HEK293 (cell line): ENCODE measurements around the gene HNRNPH2.
A peak's percentile ranks its signal among the peaks of the same experiment; 100 is the strongest.

Experiments used
- CTCF ChIA-PET: fragments of 350-600 bp; formaldehyde crosslinking; extraction: SDS; loops from one replicate; lab custom pipeline; 2021; ENCODE audit warnings: antibody characterized with exemption; lab: Yijun Ruan, JAX
- POLR2A ChIA-PET: fragments of 300-600 bp; formaldehyde crosslinking; extraction: SDS; loops from one replicate; lab custom pipeline; 2020; ENCODE audit warnings: antibody characterized with exemption, inconsistent platforms; lab: Yijun Ruan, JAX
- H3K27ac ChIP-seq: fragments of 200-500 bp; sonication (Bioruptor generic); 2 replicates; pipeline ENCODE4 v1.5.1; 2014; ENCODE audit warnings: low read depth, low read length, control low read depth, inconsistent platforms; ENCODE audit errors: extremely low read depth
- H3K36me3 ChIP-seq, 2 experiments: fragments of 200-500 bp in 1 of 2; sonication (Bioruptor generic) in 1 of 2; 1 replicate in 1 of 2; 2 replicates in 1 of 2; pipeline ENCODE4 v1.5.1; 2014 to 2017; ENCODE audit warnings: inconsistent platforms in 2 of 2, low read length in 2 of 2; ENCODE audit not compliant: control insufficient read depth in 2 of 2, insufficient read depth in 1 of 2
- H3K4me1 ChIP-seq: fragments of 200-500 bp; sonication (Bioruptor generic); 2 replicates; pipeline ENCODE4 v1.5.1; 2014; ENCODE audit warnings: mild to moderate bottlenecking, low read length, inconsistent platforms; ENCODE audit not compliant: control insufficient read depth, insufficient read depth
- H3K4me3 ChIP-seq: 2 replicates; pipeline ENCODE4 v1.5.1; 2011; ENCODE audit warnings: low read depth, mild to moderate bottlenecking, control low read depth, low read length, moderate library complexity
- H3K9me3 ChIP-seq: fragments of 200-500 bp; sonication (Bioruptor generic); 2 replicates; pipeline ENCODE4 v1.5.1; 2014; ENCODE audit warnings: low read depth, low read length, inconsistent platforms; ENCODE audit not compliant: control insufficient read depth, insufficient read depth
- BCL11A ChIP-seq: fragments of 450-650 bp; formaldehyde crosslinking; IDR thresholded peaks from 2 replicates; pipeline ENCODE4 v1.5.1; 2016; ENCODE audit warnings: low read depth, missing biosample characterization, missing genetic modification characterization
- CTCF ChIP-seq: fragments of 450-650 bp; formaldehyde crosslinking; IDR thresholded peaks from 2 replicates; pipeline ENCODE4 v1.5.1; 2016; ENCODE audit warnings: missing biosample characterization, missing genetic modification characterization
- KLF17 ChIP-seq: fragments of 450-650 bp; formaldehyde crosslinking; IDR thresholded peaks from 2 replicates; pipeline ENCODE4 v1.5.1; 2016; ENCODE audit warnings: missing biosample characterization, missing genetic modification characterization
- MEIS1 ChIP-seq: sonication (generic); formaldehyde crosslinking; IDR thresholded peaks from 2 replicates; pipeline ENCODE4 v1.8.1; 2022; ENCODE audit warnings: missing genetic modification reagents, mild to moderate bottlenecking, borderline replicate concordance
- OSR2 ChIP-seq: fragments of 450-650 bp; formaldehyde crosslinking; IDR thresholded peaks from 2 replicates; pipeline ENCODE4 v1.5.1; 2016; ENCODE audit warnings: missing biosample characterization, missing genetic modification characterization
- REST ChIP-seq: fragments of 450-650 bp; formaldehyde crosslinking; IDR thresholded peaks from 2 replicates; pipeline ENCODE4 v1.5.1; 2016; ENCODE audit warnings: missing biosample characterization, missing genetic modification characterization
- TRIM28 ChIP-seq: IDR thresholded peaks from 2 replicates; pipeline ENCODE4 v1.6.1; 2011; ENCODE audit warnings: low read length, control low read depth, borderline replicate concordance
- ZBTB44 ChIP-seq: fragments of 450-650 bp; IDR thresholded peaks from 2 replicates; pipeline ENCODE4 v1.5.1; 2018; ENCODE audit warnings: missing biosample characterization, mild to moderate bottlenecking, missing genetic modification characterization
- ZBTB6 ChIP-seq: fragments of 450-650 bp; formaldehyde crosslinking; IDR thresholded peaks from 2 replicates; pipeline ENCODE4 v1.5.1; 2017; ENCODE audit warnings: missing biosample characterization, missing genetic modification characterization
- ZNF140 ChIP-seq: fragments of 450-650 bp; formaldehyde crosslinking; IDR thresholded peaks from 2 replicates; pipeline ENCODE4 v1.5.1; 2016; ENCODE audit warnings: missing biosample characterization, missing genetic modification characterization
- ZNF16 ChIP-seq: fragments of 450-650 bp; formaldehyde crosslinking; IDR thresholded peaks from 2 replicates; pipeline ENCODE4 v1.5.1; 2016; ENCODE audit warnings: low read depth, missing biosample characterization, missing genetic modification characterization
- ZNF18 ChIP-seq: fragments of 450-650 bp; formaldehyde crosslinking; IDR thresholded peaks from 2 replicates; pipeline ENCODE4 v1.5.1; 2016; ENCODE audit warnings: missing biosample characterization, missing genetic modification characterization
- ZNF202 ChIP-seq: fragments of 450-650 bp; formaldehyde crosslinking; IDR thresholded peaks from 2 replicates; pipeline ENCODE4 v1.5.1; 2016; ENCODE audit warnings: missing biosample characterization, missing genetic modification characterization, borderline replicate concordance
- ZNF416 ChIP-seq: fragments of 450-650 bp; formaldehyde crosslinking; IDR thresholded peaks from 2 replicates; pipeline ENCODE4 v1.5.1; 2016; ENCODE audit warnings: missing biosample characterization, missing genetic modification characterization
- ZNF488 ChIP-seq: fragments of 450-650 bp; formaldehyde crosslinking; IDR thresholded peaks from 2 replicates; pipeline ENCODE4 v1.5.1; 2016; ENCODE audit warnings: missing biosample characterization, missing genetic modification characterization
- ZNF521 ChIP-seq: fragments of 450-650 bp; formaldehyde crosslinking; IDR thresholded peaks from 2 replicates; pipeline ENCODE4 v1.5.1; 2017; ENCODE audit warnings: missing biosample characterization, mild to moderate bottlenecking, missing genetic modification characterization
- ZNF561 ChIP-seq: fragments of 450-650 bp; IDR thresholded peaks from 2 replicates; pipeline ENCODE4 v1.5.1; 2018; ENCODE audit warnings: missing biosample characterization, missing genetic modification characterization, borderline replicate concordance
- ZNF571 ChIP-seq: fragments of 450-650 bp; formaldehyde crosslinking; IDR thresholded peaks from 2 replicates; pipeline ENCODE4 v1.5.0; 2017; ENCODE audit warnings: missing biosample characterization, missing genetic modification characterization
- ZNF585B ChIP-seq: fragments of 450-650 bp; formaldehyde crosslinking; IDR thresholded peaks from 2 replicates; pipeline ENCODE4 v1.5.1; 2016; ENCODE audit warnings: missing biosample characterization, missing genetic modification characterization
- ZNF596 ChIP-seq: fragments of 450-650 bp; IDR thresholded peaks from 2 replicates; pipeline ENCODE4 v1.5.0; 2018; ENCODE audit warnings: missing biosample characterization, mild to moderate bottlenecking, missing genetic modification characterization, moderate library complexity
- ZNF600 ChIP-seq: fragments of 450-650 bp; formaldehyde crosslinking; IDR thresholded peaks from 2 replicates; pipeline ENCODE4 v1.5.1; 2016; ENCODE audit warnings: missing biosample characterization, missing genetic modification characterization
- ZNF670 ChIP-seq: fragments of 450-650 bp; formaldehyde crosslinking; IDR thresholded peaks from 2 replicates; pipeline ENCODE4 v1.5.1; 2016; ENCODE audit warnings: missing biosample characterization, missing genetic modification characterization, low read depth
- ZNF791 ChIP-seq: fragments of 450-650 bp; formaldehyde crosslinking; IDR thresholded peaks from 2 replicates; pipeline ENCODE4 v1.5.1; 2016; ENCODE audit warnings: missing biosample characterization, missing genetic modification characterization

Gene HNRNPH2

GRCh38 chrX:101395789-101396188 is 12.2 kb upstream of the HNRNPH2 start (continued):
- no peak for TF ChIP-seq ZNF561 (tag by site-specific recombination)
- no peak for TF ChIP-seq ZBTB6 (tag by site-specific recombination)
- TF ChIP-seq KLF17 (tag by site-specific recombination) = no peak
- no peak for TF ChIP-seq ZNF18 (tag by site-specific recombination)
- TF ChIP-seq ZNF585B (tag by site-specific recombination) = no peak
- TF ChIP-seq ZNF571 (tag by site-specific recombination) = no peak
- no peak for TF ChIP-seq ZNF416 (tag by site-specific recombination)
- TF ChIP-seq ZNF202 (tag by site-specific recombination) = no peak
- no peak for TF ChIP-seq ZNF488 (tag by site-specific recombination)
- no peak for TF ChIP-seq BCL11A
- TF ChIP-seq REST (tag by site-specific recombination) = no peak
- TF ChIP-seq ZNF791 = no peak
- no peak for TF ChIP-seq MEIS1

- Histone ChIP-seq H3K36me3 (peaks cover 68 to 74% of the 10 kb centered on the region in 2 experiments), H3K4me1 (no peaks in the 10 kb centered on the region), H3K4me3 (no peak overlapping the region), H3K9me3 (no peaks in the 10 kb centered on the region), H3K27ac (0 out of 2 replicates have a peak overlapping the region, but pooled peaks have one; percentile 41)
- POLR2A ChIA-PET = interaction anchor here (0.5 to 1.6 kb wide), 4 partner anchors 8 to 435 kb away, joined by 3 read pairs; no protein-coding TSS in a partner anchor
- CTCF ChIA-PET = interaction anchor here (1.0 to 1.5 kb wide), 2 partner anchors 17 to 20 kb away, joined by 3 read pairs; no protein-coding TSS in a partner anchor
- no peak for TF ChIP-seq ZNF670 (tag by site-specific recombination)
- no peak for TF ChIP-seq ZNF140 (tag by site-specific recombination)
- TF ChIP-seq TRIM28 = no peak
- no peak for TF ChIP-seq ZNF600
- no peak for TF ChIP-seq ZBTB44
- TF ChIP-seq ZNF596 (tag by site-specific recombination) = 0 out of 2 replicates have a peak, but pooled peaks have one; percentile 20
- peak; percentile 83 for TF ChIP-seq OSR2
- TF ChIP-seq ZNF16 (tag by site-specific recombination) = no peak
- no peak for TF ChIP-seq CTCF (tag by site-specific recombination)
- TF ChIP-seq ZNF521 = no peak
Measured at GRCh38 chrX:101397779-101398178, 10.2 kb upstream of the HNRNPH2 start.
